GM12864 (cell line): ENCODE results near the gene ALDH7A1.

ENCODE experiments used
- DNase-seq: peaks from one replicate; pipeline ENCODE4 v3.0.0-alpha.2; 2011; ENCODE audit warnings: low read depth
- H3K4me3 ChIP-seq: 2 replicates; pipeline ENCODE4 v1.5.1; 2011; ENCODE audit warnings: mild to moderate bottlenecking, low read depth, low read length, control low read depth
- TF ChIP-seq, protein P1 (sequence below): IDR thresholded peaks from 2 replicates; pipeline ENCODE4 v1.5.1; 2011; ENCODE audit warnings: low read depth, mild to moderate bottlenecking, moderate library complexity, low read length, control low read depth, inconsistent platforms; ENCODE audit errors: missing control alignments

Gene ALDH7A1

DNA sequence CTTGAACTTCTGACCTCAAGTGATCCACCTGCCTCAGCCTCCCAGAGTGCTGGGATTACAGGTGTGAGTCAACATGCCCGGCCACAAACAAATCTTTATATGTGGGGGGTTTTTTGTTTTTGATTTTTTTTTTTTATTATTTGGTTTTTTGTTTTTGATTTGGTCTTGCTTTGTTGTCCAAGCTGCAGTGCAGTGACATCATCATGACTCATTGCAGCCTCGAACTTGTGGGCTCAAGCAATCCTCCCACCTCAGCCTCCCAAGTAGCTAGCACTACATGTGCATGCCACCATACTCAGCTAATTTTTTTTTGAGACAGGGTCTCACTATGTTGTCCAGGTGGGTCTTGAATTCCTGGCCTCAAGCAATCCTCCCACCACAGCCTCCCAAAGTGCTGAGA is 42.4 kb downstream of the ALDH7A1 start:
- TF ChIP-seq, protein P1, sequence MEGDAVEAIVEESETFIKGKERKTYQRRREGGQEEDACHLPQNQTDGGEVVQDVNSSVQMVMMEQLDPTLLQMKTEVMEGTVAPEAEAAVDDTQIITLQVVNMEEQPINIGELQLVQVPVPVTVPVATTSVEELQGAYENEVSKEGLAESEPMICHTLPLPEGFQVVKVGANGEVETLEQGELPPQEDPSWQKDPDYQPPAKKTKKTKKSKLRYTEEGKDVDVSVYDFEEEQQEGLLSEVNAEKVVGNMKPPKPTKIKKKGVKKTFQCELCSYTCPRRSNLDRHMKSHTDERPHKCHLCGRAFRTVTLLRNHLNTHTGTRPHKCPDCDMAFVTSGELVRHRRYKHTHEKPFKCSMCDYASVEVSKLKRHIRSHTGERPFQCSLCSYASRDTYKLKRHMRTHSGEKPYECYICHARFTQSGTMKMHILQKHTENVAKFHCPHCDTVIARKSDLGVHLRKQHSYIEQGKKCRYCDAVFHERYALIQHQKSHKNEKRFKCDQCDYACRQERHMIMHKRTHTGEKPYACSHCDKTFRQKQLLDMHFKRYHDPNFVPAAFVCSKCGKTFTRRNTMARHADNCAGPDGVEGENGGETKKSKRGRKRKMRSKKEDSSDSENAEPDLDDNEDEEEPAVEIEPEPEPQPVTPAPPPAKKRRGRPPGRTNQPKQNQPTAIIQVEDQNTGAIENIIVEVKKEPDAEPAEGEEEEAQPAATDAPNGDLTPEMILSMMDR, result no peak
- no peak for DNase-seq
- H3K4me3 ChIP-seq, result no peak overlapping the region

DNA sequence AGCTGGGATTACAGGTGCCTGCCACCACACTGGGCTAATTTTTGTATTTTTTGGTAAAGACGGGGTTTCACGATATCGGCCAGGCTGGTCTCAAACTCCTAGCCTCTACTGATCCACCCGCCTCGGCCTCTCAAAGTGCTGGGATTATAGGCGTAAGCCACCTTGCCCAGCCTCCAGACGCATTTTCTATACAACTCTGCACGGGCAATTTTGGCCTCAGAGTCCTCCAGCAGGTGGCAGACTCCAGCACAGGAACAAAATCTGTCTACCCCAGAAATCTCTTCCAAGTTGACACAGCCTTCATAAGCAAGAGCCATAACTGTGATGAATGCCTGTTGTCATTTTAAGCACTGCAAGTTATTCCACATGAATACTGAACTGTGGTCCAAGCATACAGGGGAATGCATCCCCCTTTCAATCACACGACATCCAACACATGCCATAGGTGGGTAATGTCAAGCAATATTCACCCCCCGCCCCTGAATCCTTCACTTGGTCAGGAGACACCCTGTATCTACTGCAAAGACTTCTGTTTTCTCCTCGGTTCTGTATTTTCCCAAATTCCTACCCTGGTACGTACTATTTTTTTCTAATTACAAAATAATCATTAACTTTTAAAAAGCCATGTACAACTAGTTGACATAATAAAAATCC is 50.8 kb downstream of the ALDH7A1 start:
- no peak for DNase-seq
- TF ChIP-seq, protein P1, result peak; percentile 76
- no peak overlapping the region for H3K4me3 ChIP-seq

DNA sequence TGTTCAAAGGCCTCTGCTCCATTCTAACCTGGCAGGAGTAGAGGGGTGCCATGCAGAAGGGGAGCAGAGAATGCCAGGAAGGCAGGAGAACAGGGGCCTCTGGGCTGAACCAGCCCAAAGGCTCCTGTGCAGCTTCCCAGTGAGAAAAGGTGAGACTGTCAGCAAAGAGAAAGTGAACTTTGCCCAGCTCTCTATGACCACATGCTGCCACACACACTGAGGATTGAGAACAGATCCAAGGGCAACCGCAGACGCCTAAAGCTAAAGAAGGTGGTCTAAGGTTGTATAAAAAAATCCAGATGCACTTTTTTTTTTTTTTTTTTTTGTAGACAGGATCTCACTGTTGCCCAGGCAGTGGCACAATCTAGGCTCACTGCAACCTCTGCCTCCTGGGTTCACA is 51.4 kb downstream of the ALDH7A1 start:
- DNase-seq, result no peak
- TF ChIP-seq, protein P1, result no peak
- no peak overlapping the region for H3K4me3 ChIP-seq

- DNase-seq, result no peak
- H3K4me3 ChIP-seq, result no peak overlapping the region
- TF ChIP-seq, protein P1, result no peak
Observed at GRCh38 chr5:126543009-126543408, 52.0 kb downstream of the ALDH7A1 start.

- TF ChIP-seq, protein P1, result no peak
Observed at GRCh38 chr5:126542441-126542840, 52.6 kb downstream of the ALDH7A1 start.

DNA sequence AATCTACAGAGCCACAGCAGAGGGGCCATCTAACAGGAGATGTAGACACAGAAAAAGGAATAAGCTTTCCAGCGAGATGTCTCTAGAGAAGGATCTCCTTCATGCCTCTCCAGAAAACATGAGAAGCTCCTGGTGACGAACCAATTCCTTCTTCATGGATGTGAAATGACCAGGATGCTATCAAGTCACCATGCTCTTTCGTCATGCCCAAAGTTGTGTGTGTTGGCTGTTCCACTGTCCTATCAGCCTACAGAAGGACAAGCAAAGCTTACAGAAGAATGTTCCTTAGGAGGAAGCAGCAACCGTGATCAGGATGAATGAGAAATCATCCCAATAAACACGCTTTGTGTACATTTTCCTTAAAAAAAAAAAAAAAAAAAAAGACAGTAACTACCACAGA is 54.4 kb downstream of the ALDH7A1 start:
- TF ChIP-seq, protein P1, result no peak
- no peak overlapping the region for H3K4me3 ChIP-seq
- no peak for DNase-seq

More at GRCh38 chr5:126542441-126542840, 52.6 kb downstream of the ALDH7A1 start:
- no peak for DNase-seq
- H3K4me3 ChIP-seq, result no peak overlapping the region

DNA sequence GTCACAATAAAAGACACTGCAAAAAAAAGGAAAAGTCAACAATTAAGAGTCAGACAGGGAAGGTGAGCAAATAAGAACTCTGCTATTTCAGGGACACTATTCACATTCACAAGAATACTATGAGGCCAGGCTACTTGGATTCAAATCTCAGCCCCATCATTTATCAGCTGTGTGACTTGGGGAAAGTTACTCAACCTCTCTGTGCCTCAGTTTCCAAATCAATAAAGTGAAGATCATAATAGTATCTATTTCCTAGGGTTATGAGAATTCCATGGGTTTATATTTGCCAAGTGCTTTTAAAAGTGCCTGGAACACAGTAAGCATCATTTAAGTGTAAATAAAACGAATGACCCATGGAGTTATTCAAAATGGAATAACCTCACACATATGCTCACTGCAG is 56.4 kb downstream of the ALDH7A1 start:
- H3K4me3 ChIP-seq, result no peak overlapping the region
- DNase-seq, result no peak
- TF ChIP-seq, protein P1, result no peak
